ENCODE results near the gene TCF12.

TCF12 gene

DNA sequence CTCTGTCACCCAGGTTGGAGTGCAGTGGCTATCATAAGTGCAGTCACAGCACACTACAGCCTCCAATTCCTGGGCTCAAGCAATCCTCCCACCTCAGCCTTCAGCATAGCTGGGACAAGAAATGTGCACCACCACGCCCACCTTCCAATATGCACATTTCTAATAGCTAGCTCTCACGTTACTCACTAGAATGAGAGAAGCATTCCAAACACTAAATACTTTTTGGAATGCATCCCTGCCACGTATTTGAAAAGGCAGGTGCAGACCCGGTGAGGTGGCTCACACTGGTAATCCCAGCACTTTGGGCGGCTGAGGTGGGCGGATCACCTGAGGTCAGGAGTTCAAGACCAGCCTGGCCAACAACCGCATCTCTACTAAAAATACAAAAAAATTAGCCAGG is 7.6 kb upstream of the TCF12 start:
- no peak for DNase-seq (ENCODE audit: low read depth in 1 of 2, low spot score in 1 of 2)
- Histone ChIP-seq H3K27ac (replicated peaks) (no peak overlapping the region), H3K4me3 (replicated peaks; ENCODE audit: insufficient read depth, low read length) (no peak overlapping the region), H3K27me3 (ENCODE audit: insufficient read depth, poor library complexity, severe bottlenecking) (no peaks in the 10 kb centered on the region)
- TF ChIP-seq CTCF (IDR thresholded peaks at IDR 0.05; ENCODE audit: insufficient read depth, low read length), result no peak

- Histone ChIP-seq H3K27me3 (ENCODE audit: insufficient read depth, poor library complexity, severe bottlenecking) (no peaks in the 10 kb centered on the region), H3K4me3 (replicated peaks; ENCODE audit: insufficient read depth, low read length) (no peak overlapping the region), H3K27ac (replicated peaks) (no peak overlapping the region)
- no peak for DNase-seq (ENCODE audit: low read depth in 1 of 2, low spot score in 1 of 2)
- no peak for TF ChIP-seq POLR2AphosphoS5 (IDR thresholded peaks at IDR 0.05; ENCODE audit: low read depth)
- TF ChIP-seq CTCF (IDR thresholded peaks at IDR 0.05; ENCODE audit: insufficient read depth, low read length), result no peak
- TF ChIP-seq REST (IDR thresholded peaks at IDR 0.05; ENCODE audit: insufficient replicate concordance, low read depth), result no peak
- no peak for TF ChIP-seq GABPA (IDR thresholded peaks at IDR 0.05; ENCODE audit: low read depth)
- TF ChIP-seq SPI1 (IDR thresholded peaks at IDR 0.05; ENCODE audit: borderline replicate concordance, low read depth), result no peak
Observed at GRCh38 chr15:56913241-56913640, 5.2 kb upstream of the TCF12 start.

GRCh38 chr15:56913670-56914069 is 4.8 kb upstream of the TCF12 start:
- Histone ChIP-seq H3K27ac (replicated peaks) (no peak overlapping the region), H3K27me3 (ENCODE audit: insufficient read depth, poor library complexity, severe bottlenecking) (no peaks in the 10 kb centered on the region), H3K4me3 (replicated peaks; ENCODE audit: insufficient read depth, low read length) (no peak overlapping the region)
- TF ChIP-seq POLR2AphosphoS5 (IDR thresholded peaks at IDR 0.05; ENCODE audit: low read depth), result no peak
- no peak for TF ChIP-seq CTCF (IDR thresholded peaks at IDR 0.05; ENCODE audit: insufficient read depth, low read length)
- no peak for TF ChIP-seq GABPA (IDR thresholded peaks at IDR 0.05; ENCODE audit: low read depth)
- TF ChIP-seq SPI1 (IDR thresholded peaks at IDR 0.05; ENCODE audit: borderline replicate concordance, low read depth), result no peak
- TF ChIP-seq REST (IDR thresholded peaks at IDR 0.05; ENCODE audit: insufficient replicate concordance, low read depth), result no peak
- DNase-seq (ENCODE audit: low read depth in 1 of 2, low spot score in 1 of 2), result no peak

- no peak for DNase-seq (ENCODE audit: low read depth in 1 of 2, low spot score in 1 of 2)
- TF ChIP-seq CTCF (IDR thresholded peaks at IDR 0.05; ENCODE audit: insufficient read depth, low read length) (no peak), REST (IDR thresholded peaks at IDR 0.05; ENCODE audit: insufficient replicate concordance, low read depth) (no peak), POLR2AphosphoS5 (IDR thresholded peaks at IDR 0.05; ENCODE audit: low read depth) (no peak), SPI1 (IDR thresholded peaks at IDR 0.05; ENCODE audit: borderline replicate concordance, low read depth) (no peak)
- H3K27me3 ChIP-seq (ENCODE audit: insufficient read depth, poor library complexity, severe bottlenecking), result no peaks in the 10 kb centered on the region
- no peak overlapping the region for H3K27ac ChIP-seq (replicated peaks)
- no peak overlapping the region for H3K4me3 ChIP-seq (replicated peaks; ENCODE audit: insufficient read depth, low read length)
Observed at GRCh38 chr15:56915888-56916287, 2.6 kb upstream of the TCF12 start.

All from HL-60 (cell line).